HTERT RPE-1 (cell line): ENCODE data around the gene LTC4S.
"Not testable (repeated sequence)": the region's sequence is repeated elsewhere in the genome, so short reads cannot be mapped to it uniquely, and the experiment has no call there.

Source experiments
- in situ Hi-C: fragments of 300-500 bp; cut with MboI; formaldehyde crosslinking; loops from 4 replicates; pipeline ENCODE4 v1.14.3; 2020; ENCODE audit warnings: low sequenced_read_pairs

Gene LTC4S

DNA sequence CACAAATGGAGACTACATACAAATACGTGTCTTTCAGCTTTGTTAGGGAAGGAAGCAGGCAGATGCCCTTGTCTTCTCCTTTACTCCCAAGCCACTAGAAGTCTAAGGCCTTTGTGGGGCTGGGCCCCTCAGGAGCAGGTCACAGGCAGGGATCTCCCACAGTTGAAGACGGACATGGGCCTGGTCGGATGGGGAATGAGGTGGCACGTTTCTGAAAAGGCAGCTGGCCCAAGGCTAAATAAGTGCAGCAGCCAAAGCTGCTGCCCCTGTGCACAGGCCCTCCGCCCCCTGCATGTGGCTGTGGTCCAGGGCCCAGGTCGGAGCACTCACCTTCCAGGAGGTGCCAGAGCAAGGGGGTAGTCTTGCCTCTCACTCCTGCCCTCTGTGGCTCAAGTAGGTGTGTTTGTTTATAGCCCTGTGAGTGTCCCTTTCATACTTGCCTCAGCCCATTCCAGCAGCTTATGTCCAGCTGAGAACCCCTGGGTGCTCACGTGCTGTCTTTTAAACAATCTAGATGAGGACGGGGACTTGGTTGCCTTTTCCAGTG lies 28.7 kb downstream of the LTC4S start:
- in situ Hi-C loops = no loop called here

DNA sequence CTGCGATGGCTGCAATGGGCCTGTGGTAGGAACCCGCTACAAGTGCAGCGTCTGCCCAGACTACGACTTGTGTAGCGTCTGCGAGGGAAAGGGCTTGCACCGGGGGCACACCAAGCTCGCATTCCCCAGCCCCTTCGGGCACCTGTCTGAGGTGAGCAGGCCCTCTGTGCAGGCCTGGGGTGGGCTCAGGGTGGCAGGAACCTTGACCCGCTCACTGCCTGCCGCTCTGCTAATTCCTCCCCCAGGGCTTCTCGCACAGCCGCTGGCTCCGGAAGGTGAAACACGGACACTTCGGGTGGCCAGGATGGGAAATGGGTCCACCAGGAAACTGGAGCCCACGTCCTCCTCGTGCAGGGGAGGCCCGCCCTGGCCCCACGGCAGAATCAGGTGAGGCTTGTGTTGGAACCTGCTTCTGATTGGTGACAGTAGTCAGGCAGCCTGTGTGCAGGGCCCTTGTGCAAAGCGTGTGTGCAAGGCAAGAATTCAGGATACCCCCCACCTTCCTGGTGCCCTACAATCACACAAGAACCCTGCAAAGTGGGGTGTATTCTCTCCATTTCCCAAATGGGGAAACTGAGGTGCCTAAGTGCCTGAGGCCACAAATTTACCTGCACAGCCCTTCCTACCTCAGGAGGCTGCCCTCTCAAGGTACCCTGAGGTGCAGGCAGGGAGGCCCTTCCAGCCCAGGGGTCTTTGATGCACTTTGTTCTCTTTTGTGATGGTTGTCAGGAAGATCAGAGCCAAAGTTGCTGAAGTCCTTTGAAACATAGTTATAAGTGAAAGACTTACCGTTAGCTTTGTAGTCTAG lies 30.4 kb downstream of the LTC4S start:
- in situ Hi-C loops = no loop called here

DNA sequence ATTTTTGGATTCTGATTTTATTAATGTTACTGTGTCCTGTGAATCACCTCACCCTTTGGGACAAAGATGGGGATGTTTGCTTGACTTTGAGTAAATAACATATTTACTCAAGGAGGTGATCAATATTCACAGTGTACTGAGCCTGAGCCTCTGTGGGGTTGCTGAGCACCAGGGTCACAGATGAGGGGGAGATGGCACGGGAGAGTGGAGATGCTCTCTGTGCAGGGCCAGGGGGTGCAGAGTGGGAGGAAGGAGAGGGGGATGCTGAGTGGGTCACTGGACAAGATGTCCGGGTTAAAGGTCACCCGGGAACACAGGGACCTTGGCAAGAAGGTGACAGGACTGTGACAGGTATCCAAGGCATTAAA lies 30.9 kb downstream of the LTC4S start:
- in situ Hi-C loops = no loop called here

DNA sequence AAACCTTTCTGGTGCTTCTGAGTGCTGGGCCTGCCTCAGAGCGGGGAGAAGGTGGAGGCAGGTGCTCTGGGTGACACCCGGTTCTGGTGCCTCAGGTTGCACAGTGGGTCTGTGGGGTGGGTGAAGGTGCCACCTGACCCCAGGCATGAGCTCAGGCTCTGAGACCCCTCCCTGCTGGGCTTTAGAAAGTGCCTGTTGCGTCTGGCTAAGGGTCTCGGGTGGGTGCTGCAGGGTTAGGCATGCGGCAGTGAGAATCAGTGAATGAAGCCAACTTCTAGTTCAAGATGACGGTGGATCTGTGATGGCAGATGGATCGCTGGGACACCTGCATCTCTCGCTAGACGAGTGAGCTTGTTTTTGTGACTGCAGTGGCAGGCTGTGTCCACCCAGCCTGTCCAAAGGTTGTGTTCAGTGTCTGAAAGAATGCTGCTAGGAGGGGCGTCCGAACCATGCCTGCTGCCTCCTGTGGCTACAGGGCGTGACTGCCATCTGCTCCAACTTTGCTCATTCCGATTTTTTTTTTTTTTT lies 31.9 kb downstream of the LTC4S start:
- in situ Hi-C loops = no loop called here

DNA sequence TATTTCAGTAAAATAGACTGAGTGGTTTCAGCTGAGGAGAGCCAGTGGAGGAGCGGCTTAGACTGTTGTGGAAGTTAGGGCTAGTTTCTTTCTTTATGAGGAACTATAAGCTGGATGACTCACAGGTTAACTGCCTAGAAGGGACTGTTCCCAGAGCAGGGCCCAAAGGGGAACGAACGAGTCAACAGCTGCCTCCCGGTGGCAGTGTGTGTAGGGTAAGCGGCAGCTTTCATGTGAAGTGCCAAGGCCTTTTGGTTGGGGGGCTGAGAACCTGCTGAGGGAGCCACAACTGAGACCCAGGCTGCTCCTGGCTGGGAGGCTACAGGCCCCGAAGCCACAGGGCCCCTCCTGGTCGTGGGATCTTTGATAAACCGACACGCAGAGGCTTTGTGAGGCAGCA lies 33.9 kb downstream of the LTC4S start:
- in situ Hi-C loops = no loop called here

DNA sequence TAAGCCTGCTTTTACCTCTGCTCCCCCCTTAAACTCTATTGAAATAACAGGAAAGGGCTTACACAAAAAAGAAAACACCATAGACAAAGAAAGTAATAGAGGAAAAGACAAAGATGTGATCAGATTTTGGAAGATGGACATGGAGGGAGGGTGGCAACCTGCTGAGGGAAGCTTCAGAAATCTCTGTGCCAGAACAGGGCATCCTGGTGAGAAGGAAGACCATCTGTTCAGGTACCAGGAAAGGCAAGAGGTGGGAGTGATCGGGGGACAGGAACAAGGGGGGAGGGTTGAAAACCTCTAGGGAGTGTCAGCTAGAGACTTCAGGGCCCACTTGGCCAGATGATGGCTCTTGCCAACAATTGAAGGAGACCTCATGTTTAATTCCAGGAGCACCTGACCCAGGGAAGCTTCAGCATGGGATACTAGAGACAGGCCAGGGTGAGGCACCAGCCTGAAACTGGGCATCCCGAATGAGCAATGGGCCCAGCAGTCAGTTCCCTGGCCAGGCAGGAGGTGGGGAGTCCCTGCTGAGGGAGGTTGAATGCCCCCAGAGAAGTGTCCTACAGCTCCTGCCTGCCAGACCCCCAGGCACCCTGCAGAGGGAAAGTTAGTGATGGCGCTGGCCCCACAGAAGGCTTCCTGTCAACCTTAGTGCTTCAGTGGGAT lies 35.1 kb downstream of the LTC4S start:
- in situ Hi-C loops = no loop called here

DNA sequence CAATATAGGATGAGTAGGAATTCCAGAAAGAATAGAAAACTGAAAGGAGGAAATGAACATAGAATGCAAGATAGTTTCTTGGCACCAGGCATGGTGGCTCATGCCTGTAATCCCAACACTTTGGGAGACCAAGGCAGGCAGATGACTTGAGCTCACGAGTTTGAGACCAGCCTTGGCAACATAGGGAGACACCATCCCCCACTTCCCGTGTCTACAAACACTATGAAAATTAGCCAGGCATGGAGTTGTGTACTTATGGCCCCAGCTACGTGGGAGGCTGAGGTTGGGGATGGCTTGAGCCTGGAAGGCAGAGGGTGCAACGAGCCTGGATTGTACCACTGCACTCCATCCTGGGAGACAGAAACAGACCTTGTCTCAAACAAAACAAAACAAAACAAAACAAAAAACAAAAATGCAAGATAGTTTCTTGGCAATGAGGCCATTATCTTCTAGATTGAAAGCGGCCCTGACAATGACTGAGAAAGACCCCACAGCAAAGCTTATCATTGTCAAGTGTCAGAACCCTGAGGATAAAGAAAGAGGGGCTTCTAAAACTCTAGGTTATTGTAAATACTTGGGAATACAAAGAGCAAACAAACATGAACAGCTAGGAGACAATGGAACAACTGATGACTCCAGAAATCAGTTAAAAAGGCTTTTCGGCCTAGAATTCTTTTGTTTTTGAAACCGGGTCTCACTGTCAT lies 36.1 kb downstream of the LTC4S start:
- in situ Hi-C loops = no loop called here

DNA sequence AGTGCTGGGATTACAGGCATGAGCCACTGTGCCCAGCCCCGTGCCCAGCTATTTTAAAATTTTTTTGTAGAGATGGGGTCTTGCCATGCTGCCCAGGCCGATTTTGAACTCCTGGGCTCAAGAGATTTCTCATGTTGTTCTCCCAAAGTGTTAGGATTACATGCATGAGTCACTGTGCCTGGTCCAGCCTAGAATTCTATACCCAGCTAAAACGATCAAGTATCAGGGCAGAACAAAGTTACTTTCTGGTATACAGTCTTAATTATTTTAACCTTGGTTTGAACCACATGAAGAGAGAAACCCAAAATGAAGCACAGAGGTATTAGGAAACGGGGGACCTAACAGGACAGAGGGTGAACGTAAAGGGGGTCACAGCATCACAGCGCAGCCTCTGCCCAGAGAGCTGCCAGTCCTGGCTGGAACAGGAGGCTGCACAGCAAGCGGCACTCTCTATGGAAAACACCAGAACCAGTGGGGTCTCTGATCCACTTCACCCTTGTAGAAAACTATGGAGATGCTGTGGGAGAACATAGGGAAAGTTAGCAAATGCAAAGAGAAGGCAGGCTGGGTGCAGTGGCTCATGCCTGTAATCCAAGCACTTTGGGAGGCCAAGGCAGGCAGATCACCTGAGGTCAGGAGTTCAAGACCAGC lies 37.2 kb downstream of the LTC4S start:
- in situ Hi-C loops = no loop called here

DNA sequence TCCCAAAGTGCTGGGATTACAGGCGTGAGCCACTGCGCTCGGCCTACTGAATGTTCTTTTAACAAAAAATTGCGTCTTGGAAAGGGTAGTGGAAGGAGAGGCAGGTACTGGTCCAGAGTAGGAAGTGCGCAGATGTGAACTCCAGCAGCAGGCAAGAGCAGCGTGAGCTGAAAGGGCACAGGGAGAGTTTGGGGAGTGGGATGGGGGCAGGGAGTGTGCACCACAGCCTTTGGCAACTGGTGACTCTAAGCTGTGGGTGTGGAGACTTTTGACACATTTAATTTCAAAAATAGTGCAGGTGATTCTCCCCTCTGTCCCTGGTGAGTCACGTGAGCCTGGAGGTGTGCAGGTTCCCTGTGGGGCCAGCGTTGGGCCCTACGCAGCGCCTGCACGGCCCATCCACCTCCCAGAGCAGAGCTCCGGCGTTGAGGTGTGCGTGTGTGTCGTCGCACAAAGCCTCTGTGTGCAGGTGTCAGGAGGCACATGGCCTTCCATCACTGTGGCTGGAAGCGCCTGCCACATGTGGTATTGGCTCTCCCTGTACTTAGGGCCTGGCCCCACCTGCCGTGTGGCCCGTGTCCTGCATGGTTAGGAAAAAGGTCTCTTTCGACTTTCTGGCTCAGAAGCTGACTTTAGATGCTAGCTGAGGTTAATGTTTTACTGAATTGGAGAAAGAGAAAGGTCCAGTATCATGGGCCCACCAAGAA lies 38.4 kb downstream of the LTC4S start:
- in situ Hi-C loops = no loop called here

DNA sequence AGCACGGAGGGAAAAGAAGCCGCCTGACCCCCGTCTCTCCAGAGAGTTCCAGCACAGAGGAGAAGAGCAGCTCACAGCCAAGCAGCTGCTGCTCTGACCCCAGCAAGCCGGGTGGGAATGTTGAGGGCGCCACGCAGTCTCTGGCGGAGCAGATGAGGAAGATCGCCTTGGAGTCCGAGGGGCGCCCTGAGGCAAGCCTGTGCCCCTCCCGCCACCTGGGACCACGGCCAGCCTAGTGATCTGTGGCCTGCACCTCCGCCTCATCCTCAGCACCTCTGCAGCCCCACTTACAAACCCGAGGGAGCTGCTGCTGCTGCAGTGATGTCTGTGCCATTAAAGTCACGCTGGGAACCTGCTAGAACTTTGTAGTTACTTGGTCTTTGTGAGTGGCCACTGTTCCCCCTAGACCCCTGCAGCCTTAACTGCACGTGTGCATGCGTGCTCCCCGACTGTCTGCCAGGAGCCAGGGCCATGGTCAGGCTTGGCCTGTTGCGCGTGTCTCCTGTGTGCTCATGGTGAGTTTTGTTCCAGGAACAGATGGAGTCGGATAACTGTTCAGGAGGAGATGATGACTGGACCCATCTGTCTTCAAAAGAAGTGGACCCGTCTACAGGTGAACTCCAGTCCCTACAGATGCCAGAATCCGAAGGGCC lies 39.4 kb downstream of the LTC4S start:
- in situ Hi-C loops = no loop called here

DNA sequence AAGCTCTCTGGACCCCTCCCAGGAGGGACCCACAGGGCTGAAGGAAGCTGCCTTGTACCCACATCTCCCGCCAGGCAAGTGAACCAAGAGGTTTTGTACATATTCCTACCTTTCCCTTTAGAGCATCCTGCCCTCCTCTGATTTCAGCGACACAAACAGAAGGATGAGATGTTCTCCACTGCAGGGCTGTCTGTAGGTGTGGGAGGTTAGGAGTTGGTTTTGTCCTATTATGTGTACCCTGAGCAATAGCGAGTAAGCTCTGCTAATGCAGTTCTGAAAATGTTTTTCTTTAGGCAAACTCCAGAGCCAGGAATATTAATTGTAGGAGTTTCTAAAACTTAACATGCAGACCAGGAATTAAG lies 39.9 kb downstream of the LTC4S start:
- in situ Hi-C loops = no loop called here

DNA sequence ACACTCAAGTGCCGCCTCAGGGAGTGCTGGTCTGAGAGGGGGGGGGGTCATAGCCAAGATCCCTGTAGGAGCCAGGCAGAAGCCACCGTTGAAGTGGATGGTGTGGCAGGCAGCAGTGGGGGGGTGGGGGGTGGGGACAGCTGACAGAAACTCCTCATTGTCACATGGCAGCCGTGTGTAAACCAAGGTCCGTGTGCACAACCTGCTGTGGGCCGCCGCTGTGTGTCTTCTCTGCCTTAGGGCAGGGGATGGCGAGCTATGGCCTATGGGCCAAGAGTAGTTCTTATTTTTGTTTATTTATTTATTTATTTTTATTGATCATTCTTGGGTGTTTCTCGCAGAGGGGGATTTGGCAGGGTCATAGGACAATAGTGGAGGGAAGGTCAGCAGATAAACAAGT lies 40.3 kb downstream of the LTC4S start:
- in situ Hi-C loops = no loop called here

DNA sequence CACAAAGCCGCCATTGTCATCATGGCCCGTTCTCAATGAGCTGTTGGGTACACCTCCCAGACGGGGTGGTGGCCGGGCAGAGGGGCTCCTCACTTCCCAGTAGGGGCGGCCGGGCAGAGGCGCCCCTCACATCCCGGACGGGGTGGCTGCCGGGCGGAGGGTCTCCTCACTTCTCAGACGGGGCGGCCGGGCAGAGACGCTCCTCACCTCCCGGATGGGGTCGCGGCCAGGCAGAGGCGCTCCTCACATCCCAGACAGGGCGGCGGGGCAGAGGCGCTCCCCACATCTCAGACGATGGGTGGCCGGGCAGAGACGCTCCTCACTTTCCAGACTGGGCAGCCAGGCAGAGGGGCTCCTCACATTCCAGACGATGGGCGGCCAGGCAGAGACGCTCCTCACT lies 41.1 kb downstream of the LTC4S start:
- in situ Hi-C loops = not testable (repeated sequence)

DNA sequence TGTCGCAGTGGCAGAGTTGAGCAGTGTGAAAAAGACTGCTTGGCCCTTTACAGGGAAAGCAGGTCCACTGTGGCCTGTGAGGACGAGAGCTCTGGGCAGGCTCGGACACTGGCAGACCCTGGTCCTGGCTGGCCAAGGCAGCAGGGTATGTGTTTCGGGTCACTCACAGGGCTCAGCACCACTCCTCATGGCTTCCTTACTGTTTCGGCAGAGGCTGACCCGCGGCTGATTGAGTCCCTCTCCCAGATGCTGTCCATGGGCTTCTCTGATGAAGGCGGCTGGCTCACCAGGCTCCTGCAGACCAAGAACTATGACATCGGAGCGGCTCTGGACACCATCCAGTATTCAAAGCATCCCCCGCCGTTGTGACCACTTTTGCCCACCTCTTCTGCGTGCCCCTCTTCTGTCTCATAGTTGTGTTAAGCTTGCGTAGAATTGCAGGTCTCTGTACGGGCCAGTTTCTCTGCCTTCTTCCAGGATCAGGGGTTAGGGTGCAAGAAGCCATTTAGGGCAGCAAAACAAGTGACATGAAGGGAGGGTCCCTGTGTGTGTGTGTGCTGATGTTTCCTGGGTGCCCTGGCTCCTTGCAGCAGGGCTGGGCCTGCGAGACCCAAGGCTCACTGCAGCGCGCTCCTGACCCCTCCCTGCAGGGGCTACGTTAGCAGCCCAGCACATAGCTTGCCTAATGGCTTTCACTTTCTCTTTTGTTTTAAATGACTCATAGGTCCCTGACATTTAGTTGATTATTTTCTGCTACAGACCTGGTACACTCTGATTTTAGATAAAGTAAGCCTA lies 42.6 kb downstream of the LTC4S start:
- in situ Hi-C loops = no loop called here

DNA sequence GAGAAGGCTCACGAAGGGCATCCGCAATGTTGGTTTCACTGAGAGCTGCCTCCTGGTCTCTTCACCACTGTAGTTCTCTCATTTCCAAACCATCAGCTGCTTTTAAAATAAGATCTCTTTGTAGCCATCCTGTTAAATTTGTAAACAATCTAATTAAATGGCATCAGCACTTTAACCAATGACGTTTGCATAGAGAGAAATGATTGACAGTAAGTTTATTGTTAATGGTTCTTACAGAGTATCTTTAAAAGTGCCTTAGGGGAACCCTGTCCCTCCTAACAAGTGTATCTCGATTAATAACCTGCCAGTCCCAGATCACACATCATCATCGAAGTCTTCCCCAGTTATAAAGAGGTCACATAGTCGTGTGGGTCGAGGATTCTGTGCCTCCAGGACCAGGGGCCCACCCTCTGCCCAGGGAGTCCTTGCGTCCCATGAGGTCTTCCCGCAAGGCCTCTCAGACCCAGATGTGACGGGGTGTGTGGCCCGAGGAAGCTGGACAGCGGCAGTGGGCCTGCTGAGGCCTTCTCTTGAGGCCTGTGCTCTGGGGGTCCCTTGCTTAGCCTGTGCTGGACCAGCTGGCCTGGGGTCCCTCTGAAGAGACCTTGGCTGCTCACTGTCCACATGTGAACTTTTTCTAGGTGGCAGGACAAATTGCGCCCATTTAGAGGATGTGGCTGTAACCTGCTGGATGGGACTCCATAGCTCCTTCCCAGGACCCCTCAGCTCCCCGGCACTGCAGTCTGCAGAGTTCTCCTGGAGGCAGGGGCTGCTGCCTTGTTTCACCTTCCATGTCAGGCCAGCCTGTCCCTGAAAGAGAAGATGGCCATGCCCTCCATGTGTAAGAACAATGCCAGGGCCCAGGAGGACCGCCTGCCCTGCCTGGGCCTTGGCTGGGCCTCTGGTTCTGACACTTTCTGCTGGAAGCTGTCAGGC lies 43.6 kb downstream of the LTC4S start:
- in situ Hi-C loops = no loop called here

DNA sequence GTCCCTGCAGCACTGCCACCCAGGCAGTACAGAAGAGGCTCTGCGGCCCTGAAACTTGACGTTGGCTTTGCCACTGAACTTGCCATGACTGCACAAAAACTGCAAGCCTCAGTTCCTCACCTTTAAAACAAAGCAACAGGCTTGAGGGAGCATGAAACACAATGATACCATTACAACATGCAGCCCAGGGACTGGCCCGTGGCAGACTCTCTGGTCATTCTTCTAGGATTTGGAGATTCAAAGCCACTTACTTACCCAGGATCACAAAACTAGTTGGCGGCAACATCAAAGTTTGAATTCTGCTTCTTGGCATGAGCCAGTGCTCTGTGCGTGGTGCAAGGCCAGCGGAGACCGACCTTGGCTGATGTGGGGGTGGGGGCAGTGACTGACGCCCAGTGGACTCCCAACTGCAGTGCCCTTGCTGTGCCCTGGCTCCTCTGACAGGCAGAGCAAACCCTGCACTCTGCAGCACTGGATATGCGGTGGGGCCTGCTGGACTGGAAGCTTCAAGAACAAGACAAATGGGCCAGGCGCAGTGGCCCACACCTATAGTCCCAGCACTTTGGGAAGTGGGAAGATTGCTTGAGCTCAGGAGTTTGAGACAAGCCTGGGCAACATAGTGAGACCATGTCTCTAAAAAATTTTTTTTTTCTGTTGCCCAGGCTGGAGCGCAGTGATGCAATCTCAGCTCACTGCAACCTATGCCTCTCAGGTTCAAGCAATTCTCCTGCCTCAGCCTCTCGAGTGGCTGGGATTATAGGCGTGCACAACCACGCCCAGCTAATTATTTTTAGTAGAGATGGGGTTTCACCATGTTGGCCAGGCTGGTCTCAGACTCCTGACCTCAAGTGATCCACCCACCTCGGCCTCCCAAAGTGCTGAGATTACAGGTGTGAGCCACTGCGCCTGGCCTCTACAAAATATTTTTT lies 45.8 kb downstream of the LTC4S start:
- in situ Hi-C loops = no loop called here

DNA sequence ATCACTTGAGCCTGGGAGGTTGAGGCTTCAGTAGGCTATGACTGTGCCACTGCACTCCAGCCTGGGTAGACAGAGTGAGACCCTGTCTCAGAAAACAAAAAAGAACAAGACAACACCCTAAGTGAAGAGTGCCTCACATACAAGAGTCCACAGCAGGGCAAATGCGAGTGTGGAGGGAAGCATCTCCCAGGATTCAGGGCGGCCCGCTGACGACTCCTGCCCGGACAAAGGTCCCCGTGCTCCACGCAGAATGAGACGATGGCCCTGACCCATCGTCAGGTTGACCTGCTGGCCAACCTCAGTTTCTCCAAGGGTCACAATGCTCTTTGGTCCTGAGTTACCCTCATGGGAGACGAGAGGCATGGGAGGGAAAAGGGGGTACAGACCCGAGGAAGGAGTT lies 46.5 kb downstream of the LTC4S start:
- in situ Hi-C loops = no loop called here
